ENCODE measurements around the gene RAD51B. TPM values are rescaled to one million over a fixed set of nuclear protein-coding genes. Genes with fewer than 3 reads are reported as not detected.

The RAD51B gene
- polyA plus RNA-seq, 3 donors, result 3.6 to 11.6 (median 9.4) TPM

- no peaks in the 10 kb centered on the region for H3K36me3 ChIP-seq (replicated peaks in 1 of 2; ENCODE audit: control insufficient read depth in 1 of 2, insufficient read depth in 2 of 2, low read length in 2 of 2)
- Mint-ChIP-seq H3K36me3 (no peaks in the 10 kb centered on the region), H3K9me3 (peaks cover 0 to 10% (median 0%) of the 10 kb centered on the region in 7 donors), H3K27ac (no peak overlapping the region), H3K4me3 (no peak overlapping the region), H3K4me1 (no peaks in the 10 kb centered on the region), H3K27me3 (ENCODE audit: low read depth in 3 of 3) (peaks cover 0 to 1% (median 0%) of the 10 kb centered on the region in 3 donors)
- no peak overlapping the region for H3K9ac ChIP-seq (ENCODE audit: insufficient read depth, low read length, poor library complexity, severe bottlenecking)
- no peak for DNase-seq
- no peaks in the 10 kb centered on the region for H3K4me1 ChIP-seq (ENCODE audit: control insufficient read depth in 1 of 2, insufficient read depth in 2 of 2, low read length in 2 of 2)
- no peaks in the 10 kb centered on the region for H3K27me3 ChIP-seq (ENCODE audit: control insufficient read depth in 2 of 2, insufficient read depth in 2 of 2, low read length in 2 of 2)
- no peak overlapping the region for H3K4me3 ChIP-seq (replicated peaks in 1 of 3; ENCODE audit: low read depth in 2 of 3, low read length in 3 of 3)
- TF ChIP-seq CTCF (IDR thresholded peaks at IDR 0.05), result no peak
- no peaks in the 10 kb centered on the region for H3K9me3 ChIP-seq (replicated peaks in 1 of 2; ENCODE audit: control insufficient read depth in 1 of 2, insufficient read depth in 1 of 2, low read length in 2 of 2)
- no peak overlapping the region for H2AFZ ChIP-seq (ENCODE audit: insufficient read depth, low read depth, low read length, poor library complexity, severe bottlenecking)
- intact Hi-C loops (cut with micrococcal nuclease), result no loop called here
- no peak overlapping the region for H3K4me2 ChIP-seq (replicated peaks; ENCODE audit: extremely low read depth, low read length, poor library complexity, severe bottlenecking)
- H4K20me1 ChIP-seq (ENCODE audit: insufficient read depth, low read length), result no peaks in the 10 kb centered on the region
- no peaks in the 10 kb centered on the region for H3K79me2 ChIP-seq (ENCODE audit: insufficient read depth, low read length)
- no CpG with 5 or more reads among the region's 1 CpG for WGBS (ENCODE audit: insufficient coverage)
- H3K27ac ChIP-seq (ENCODE audit: low read depth in 1 of 2, low read length in 2 of 2), result no peak overlapping the region
These were observed 130.8 kb downstream of the RAD51B start for GRCh38 chr14:67950386-67950785.

- TF ChIP-seq CTCF (IDR thresholded peaks at IDR 0.05), result no peak
- no peaks in the 10 kb centered on the region for H3K27me3 Mint-ChIP-seq (ENCODE audit: low read depth in 3 of 3)
- Histone ChIP-seq H3K4me3 (replicated peaks in 1 of 3; ENCODE audit: low read depth in 2 of 3, low read length in 3 of 3) (no peak overlapping the region), H3K27ac (ENCODE audit: low read depth in 1 of 2, low read length in 2 of 2) (no peak overlapping the region), H3K9me3 (replicated peaks in 1 of 2; ENCODE audit: control insufficient read depth in 1 of 2, insufficient read depth in 1 of 2, low read length in 2 of 2) (no peaks in the 10 kb centered on the region), H3K9ac (ENCODE audit: insufficient read depth, low read length, poor library complexity, severe bottlenecking) (no peak overlapping the region), H4K20me1 (ENCODE audit: insufficient read depth, low read length) (no peaks in the 10 kb centered on the region), H3K27me3 (ENCODE audit: control insufficient read depth in 2 of 2, insufficient read depth in 2 of 2, low read length in 2 of 2) (no peaks in the 10 kb centered on the region), H3K4me2 (replicated peaks; ENCODE audit: extremely low read depth, low read length, poor library complexity, severe bottlenecking) (no peak overlapping the region), H2AFZ (ENCODE audit: insufficient read depth, low read depth, low read length, poor library complexity, severe bottlenecking) (no peak overlapping the region), H3K4me1 (ENCODE audit: control insufficient read depth in 1 of 2, insufficient read depth in 2 of 2, low read length in 2 of 2) (no peaks in the 10 kb centered on the region), H3K36me3 (replicated peaks in 1 of 2; ENCODE audit: control insufficient read depth in 1 of 2, insufficient read depth in 2 of 2, low read length in 2 of 2) (no peaks in the 10 kb centered on the region), H3K79me2 (ENCODE audit: insufficient read depth, low read length) (no peaks in the 10 kb centered on the region)
- H3K9me3 Mint-ChIP-seq, result peaks cover 0 to 10% (median 0%) of the 10 kb centered on the region in 7 donors
- H3K4me3 Mint-ChIP-seq, result no peak overlapping the region
- H3K36me3 Mint-ChIP-seq, result no peaks in the 10 kb centered on the region
- H3K27ac Mint-ChIP-seq, result no peak overlapping the region
- DNase-seq, result no peak
- H3K4me1 Mint-ChIP-seq, result no peaks in the 10 kb centered on the region
- intact Hi-C loops (cut with micrococcal nuclease), result no loop called here
- WGBS (ENCODE audit: insufficient coverage), result 100% methylated on average over 1 of the region's 2 CpGs
These were observed 132.1 kb downstream of the RAD51B start for GRCh38 chr14:67951529-67952135.
